Loucy (cell line): ENCODE results near the gene CACNB2.
A peak's percentile ranks its signal among the peaks of the same experiment; 100 is the strongest.

Experiments
- H2AFZ ChIP-seq: fragments of 200-600 bp; sonication (generic); 2 replicates; pipeline ENCODE4 v1.6.0; 2016; ENCODE audit warnings: antibody characterized with exemption, mild to moderate bottlenecking, low read length, moderate library complexity
- H3F3A ChIP-seq: fragments of 200-600 bp; 2 replicates; pipeline ENCODE4 v1.6.0; 2016; ENCODE audit warnings: antibody characterized with exemption, low read depth, mild to moderate bottlenecking
- H3K27me3 ChIP-seq: fragments of 200-600 bp; sonication (generic); 2 replicates; pipeline ENCODE4 v1.6.1; 2014; ENCODE audit warnings: low read length, mild to moderate bottlenecking; ENCODE audit not compliant: insufficient read depth, poor library complexity, severe bottlenecking
- H3K36me3 ChIP-seq: fragments of 200-600 bp; sonication (generic); 2 replicates; pipeline ENCODE4 v1.6.1; 2016; ENCODE audit warnings: low read length; ENCODE audit not compliant: insufficient read depth
- H3K4me1 ChIP-seq: fragments of 200-600 bp; sonication (generic); 2 replicates; pipeline ENCODE4 v1.5.1; 2014; ENCODE audit warnings: low read length, mild to moderate bottlenecking; ENCODE audit not compliant: insufficient read depth, poor library complexity, severe bottlenecking
- H3K4me2 ChIP-seq: fragments of 200-600 bp; sonication (generic); 2 replicates; pipeline ENCODE4 v1.6.0; 2014; ENCODE audit warnings: antibody characterized with exemption, low read length, low read depth, mild to moderate bottlenecking; ENCODE audit not compliant: poor library complexity, severe bottlenecking
- H3K4me3 ChIP-seq: fragments of 200-600 bp; sonication (generic); 2 replicates; pipeline ENCODE4 v1.5.1; 2014; ENCODE audit warnings: low read length, mild to moderate bottlenecking, mixed read lengths; ENCODE audit not compliant: poor library complexity, severe bottlenecking
- H3K79me2 ChIP-seq: fragments of 200-600 bp; sonication (generic); 2 replicates; pipeline ENCODE4 v1.6.1; 2014; ENCODE audit warnings: low read length; ENCODE audit not compliant: insufficient read depth
- H3K9ac ChIP-seq: fragments of 200-600 bp; sonication (generic); 2 replicates; pipeline ENCODE4 v1.6.0; 2014; ENCODE audit warnings: mild to moderate bottlenecking, low read depth, low read length, moderate library complexity; ENCODE audit not compliant: poor library complexity, severe bottlenecking
- H3K9me2 ChIP-seq: fragments of 200-600 bp; sonication (generic); replicated peaks from 2 replicates; pipeline ENCODE4 v1.6.1; 2016; ENCODE audit warnings: low read depth, low read length, mixed read lengths
- H3K9me3 ChIP-seq: fragments of 200-600 bp; sonication (generic); 2 replicates; pipeline ENCODE4 v1.6.1; 2014; ENCODE audit warnings: mild to moderate bottlenecking, antibody characterized with exemption, low read length, low read depth; ENCODE audit not compliant: insufficient read depth
- H4K20me1 ChIP-seq: fragments of 200-600 bp; sonication (generic); 2 replicates; pipeline ENCODE4 v1.6.0; 2014; ENCODE audit warnings: antibody characterized with exemption, low read length, mild to moderate bottlenecking; ENCODE audit not compliant: insufficient read depth, poor library complexity, severe bottlenecking
- EZH2phosphoT487 ChIP-seq: fragments of 200-600 bp; IDR thresholded peaks from 2 replicates; pipeline ENCODE4 v1.6.1; 2018; ENCODE audit warnings: antibody characterized with exemption, mild to moderate bottlenecking, moderate library complexity, borderline replicate concordance
- TF ChIP-seq, protein P1 (sequence below): fragments of 200-600 bp; sonication (generic); conservative IDR thresholded peaks from 2 replicates; pipeline ENCODE4 v1.5.1; 2014; ENCODE audit warnings: mild to moderate bottlenecking, antibody characterized with exemption, low read length

CACNB2 gene

DNA sequence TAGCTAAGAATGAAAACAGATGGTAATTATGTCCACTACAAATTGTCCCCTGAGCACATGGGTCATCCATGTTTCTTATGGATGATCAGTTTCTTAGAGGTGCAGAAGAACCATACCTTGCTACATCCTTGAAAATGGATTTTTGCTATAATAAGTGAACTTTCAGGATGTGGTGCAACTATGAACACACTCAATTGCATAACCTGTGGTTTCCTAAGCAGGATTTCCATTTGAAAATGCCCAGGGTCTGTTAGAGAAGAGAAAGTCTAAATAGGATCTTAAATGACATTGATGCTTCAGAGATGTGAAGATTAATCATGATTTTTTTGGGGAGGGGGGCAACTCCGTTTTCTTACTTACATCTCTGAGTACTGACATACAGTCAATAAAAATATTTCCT, 39.6 kb upstream of the CACNB2 start:
- TF ChIP-seq EZH2phosphoT487 = no peak
- TF ChIP-seq, protein P1, sequence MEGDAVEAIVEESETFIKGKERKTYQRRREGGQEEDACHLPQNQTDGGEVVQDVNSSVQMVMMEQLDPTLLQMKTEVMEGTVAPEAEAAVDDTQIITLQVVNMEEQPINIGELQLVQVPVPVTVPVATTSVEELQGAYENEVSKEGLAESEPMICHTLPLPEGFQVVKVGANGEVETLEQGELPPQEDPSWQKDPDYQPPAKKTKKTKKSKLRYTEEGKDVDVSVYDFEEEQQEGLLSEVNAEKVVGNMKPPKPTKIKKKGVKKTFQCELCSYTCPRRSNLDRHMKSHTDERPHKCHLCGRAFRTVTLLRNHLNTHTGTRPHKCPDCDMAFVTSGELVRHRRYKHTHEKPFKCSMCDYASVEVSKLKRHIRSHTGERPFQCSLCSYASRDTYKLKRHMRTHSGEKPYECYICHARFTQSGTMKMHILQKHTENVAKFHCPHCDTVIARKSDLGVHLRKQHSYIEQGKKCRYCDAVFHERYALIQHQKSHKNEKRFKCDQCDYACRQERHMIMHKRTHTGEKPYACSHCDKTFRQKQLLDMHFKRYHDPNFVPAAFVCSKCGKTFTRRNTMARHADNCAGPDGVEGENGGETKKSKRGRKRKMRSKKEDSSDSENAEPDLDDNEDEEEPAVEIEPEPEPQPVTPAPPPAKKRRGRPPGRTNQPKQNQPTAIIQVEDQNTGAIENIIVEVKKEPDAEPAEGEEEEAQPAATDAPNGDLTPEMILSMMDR = no peak
- Histone ChIP-seq H3K4me3 (no peak overlapping the region), H3K36me3 (no peaks in the 10 kb centered on the region), H3K9me2 (no peaks in the 10 kb centered on the region), H3K79me2 (no peaks in the 10 kb centered on the region), H3K9ac (no peak overlapping the region), H3F3A (no peaks in the 10 kb centered on the region), H3K4me1 (no peaks in the 10 kb centered on the region), H2AFZ (no peak overlapping the region), H3K27me3 (no peaks in the 10 kb centered on the region), H4K20me1 (no peaks in the 10 kb centered on the region), H3K9me3 (no peaks in the 10 kb centered on the region), H3K4me2 (no peak overlapping the region)

DNA sequence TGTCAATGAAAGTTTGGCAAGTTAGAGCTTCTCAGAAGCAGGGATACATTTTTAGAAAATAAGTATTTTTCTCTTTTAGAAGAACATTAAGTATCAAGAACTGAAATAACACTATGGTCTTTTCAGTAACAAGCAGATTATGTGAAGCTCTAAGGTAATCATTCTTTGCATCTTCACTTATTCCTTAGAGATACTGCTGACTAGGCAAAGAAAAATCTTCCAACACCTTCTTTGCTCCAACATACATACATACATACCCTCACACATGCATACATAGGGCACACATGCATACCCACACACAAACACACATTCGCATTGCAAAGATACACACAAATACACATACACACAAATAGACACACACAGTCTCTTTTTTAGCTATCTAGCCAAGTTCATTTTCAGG, 37.8 kb upstream of the CACNB2 start:
- Histone ChIP-seq H3K27me3 (no peaks in the 10 kb centered on the region), H2AFZ (no peak overlapping the region), H3K4me3 (no peak overlapping the region), H3K4me2 (no peak overlapping the region), H3K9me2 (no peaks in the 10 kb centered on the region), H3K9ac (no peak overlapping the region), H3K36me3 (no peaks in the 10 kb centered on the region), H3K79me2 (no peaks in the 10 kb centered on the region), H3K9me3 (no peaks in the 10 kb centered on the region), H3K4me1 (no peaks in the 10 kb centered on the region), H4K20me1 (no peaks in the 10 kb centered on the region), H3F3A (no peaks in the 10 kb centered on the region)
- TF ChIP-seq, protein P1 = no peak
- no peak for TF ChIP-seq EZH2phosphoT487

DNA sequence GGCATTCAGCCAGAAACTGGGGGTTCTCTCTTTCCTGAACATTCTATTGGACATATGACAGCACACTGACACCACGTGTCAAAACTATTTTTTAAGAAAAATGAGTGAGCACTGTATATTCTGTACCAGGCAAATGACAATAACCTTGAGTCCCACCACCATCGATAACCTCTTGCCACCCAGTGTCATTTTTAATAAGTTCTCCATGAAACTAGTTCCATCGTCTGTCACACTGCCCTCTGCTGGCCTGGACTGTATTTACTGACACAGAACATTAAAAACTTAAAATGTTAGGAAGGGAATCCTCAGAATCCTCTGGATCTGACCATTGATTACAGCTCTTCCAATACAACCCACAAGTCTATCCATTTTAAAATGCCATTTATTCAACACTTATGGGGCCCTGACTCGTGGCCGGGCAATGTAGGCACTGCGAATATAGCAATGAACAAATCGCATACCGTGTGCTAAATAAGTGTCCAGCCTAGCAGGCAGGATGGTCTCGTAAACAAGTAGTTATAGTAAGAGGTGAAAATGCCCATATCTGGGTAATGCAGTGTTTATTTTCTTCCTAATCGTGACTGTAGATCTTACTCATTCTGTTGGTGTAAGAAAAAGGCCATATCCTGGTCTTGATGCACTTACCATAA, 35.9 kb upstream of the CACNB2 start:
- no peak for TF ChIP-seq EZH2phosphoT487
- TF ChIP-seq, protein P1 = peak; percentile 86
- Histone ChIP-seq H3K4me3 (no peak overlapping the region), H2AFZ (no peak overlapping the region)

More for the DNA sequence above, 35.9 kb upstream of the CACNB2 start:
- no peak overlapping the region for H3K4me2 ChIP-seq
- no peaks in the 10 kb centered on the region for H3K27me3 ChIP-seq
- no peaks in the 10 kb centered on the region for H3K9me2 ChIP-seq
- no peaks in the 10 kb centered on the region for H4K20me1 ChIP-seq
- H3K36me3 ChIP-seq = no peaks in the 10 kb centered on the region
- no peaks in the 10 kb centered on the region for H3F3A ChIP-seq
- no peak overlapping the region for H3K9ac ChIP-seq
- H3K9me3 ChIP-seq = no peaks in the 10 kb centered on the region
- H3K4me1 ChIP-seq = no peaks in the 10 kb centered on the region
- no peaks in the 10 kb centered on the region for H3K79me2 ChIP-seq
